HepG2 (cell line): ENCODE results near the gene IL17C. TPM values are rescaled to one million over a fixed set of nuclear protein-coding genes. Genes with fewer than 3 reads are reported as not detected.
A peak's percentile ranks its signal among the peaks of the same experiment; 100 is the strongest.

Experiments
- AGO2 ChIP-seq: fragments of 200-400 bp; formaldehyde crosslinking; optimal IDR thresholded peaks from 2 replicates; pipeline ENCODE3; 2017; ENCODE audit warnings: mild to moderate bottlenecking, low read depth, low read length, moderate library complexity
- CCAR2 ChIP-seq: fragments of 200-400 bp; formaldehyde crosslinking; optimal IDR thresholded peaks from 2 replicates; pipeline ENCODE3; 2018; ENCODE audit warnings: low read depth, mild to moderate bottlenecking, low read length, moderate library complexity
- DBP ChIP-seq: sonication (generic); formaldehyde crosslinking; IDR thresholded peaks from 2 replicates; pipeline ENCODE4 v1.4.0; 2020; ENCODE audit warnings: missing genetic modification reagents; ENCODE audit errors: not compliant biosample characterization
- HDAC1 ChIP-seq: sonication (generic); formaldehyde crosslinking; IDR thresholded peaks from 2 replicates; pipeline ENCODE4 v1.5.1; 2020; ENCODE audit warnings: mild to moderate bottlenecking, missing genetic modification reagents
- HMGA1 ChIP-seq: sonication (generic); formaldehyde crosslinking; conservative IDR thresholded peaks from 2 replicates; pipeline ENCODE4 v1.4.0; 2020; ENCODE audit warnings: missing genetic modification reagents
- HMGXB3 ChIP-seq: sonication (generic); formaldehyde crosslinking; IDR thresholded peaks from 2 replicates; pipeline ENCODE4 v1.4.0; 2020; ENCODE audit warnings: missing genetic modification reagents, borderline replicate concordance
- JARID2 ChIP-seq: sonication (generic); formaldehyde crosslinking; IDR thresholded peaks from 2 replicates; pipeline ENCODE4 v1.8.1; 2023; ENCODE audit warnings: missing genetic modification reagents, inconsistent platforms; ENCODE audit not compliant: insufficient replicate concordance
- KLF16 ChIP-seq, 2 experiments: sonication (generic) in 1 of 2; formaldehyde crosslinking in 1 of 2; IDR thresholded peaks; 2 replicates each; pipeline versions ENCODE4 v1.6.1 to v1.8.0; 2016 to 2023; ENCODE audit warnings: missing genetic modification reagents in 2 of 2, missing compliant biosample characterization in 1 of 2
- MXD1 ChIP-seq: sonication (generic); formaldehyde crosslinking; IDR thresholded peaks from 2 replicates; pipeline ENCODE4 v1.4.0; 2020; ENCODE audit warnings: mild to moderate bottlenecking, missing genetic modification reagents
- NFKB2 ChIP-seq: sonication (generic); formaldehyde crosslinking; IDR thresholded peaks from 2 replicates; pipeline ENCODE4 v1.4.0; 2020; ENCODE audit warnings: missing genetic modification reagents, borderline replicate concordance
- RBM39 ChIP-seq: fragments of 200-400 bp; formaldehyde crosslinking; IDR thresholded peaks from one replicate; pipeline ENCODE4 v1.6.1; 2018; ENCODE audit warnings: antibody characterized with exemption, mild to moderate bottlenecking, low read depth, low read length; ENCODE audit not compliant: poor library complexity, severe bottlenecking
- REXO4 ChIP-seq: sonication (generic); formaldehyde crosslinking; IDR thresholded peaks from 2 replicates; pipeline ENCODE4 v1.8.0; 2022; ENCODE audit warnings: missing genetic modification reagents, mild to moderate bottlenecking, borderline replicate concordance
- RXRB ChIP-seq: IDR thresholded peaks from 2 replicates; pipeline ENCODE4 v1.6.1; 2016; ENCODE audit warnings: borderline replicate concordance, missing genetic modification reagents, missing compliant biosample characterization
- ZC3H4 ChIP-seq: sonication (generic); formaldehyde crosslinking; IDR thresholded peaks from 2 replicates; pipeline ENCODE4 v1.4.0; 2020; ENCODE audit warnings: missing genetic modification reagents, borderline replicate concordance
- ZFX ChIP-seq: sonication (generic); formaldehyde crosslinking; IDR thresholded peaks from 2 replicates; pipeline ENCODE4 v1.4.0; 2020; ENCODE audit warnings: mild to moderate bottlenecking, low read depth, missing genetic modification reagents, moderate library complexity
- ZNF768 ChIP-seq: sonication (generic); formaldehyde crosslinking; IDR thresholded peaks from 2 replicates; pipeline ENCODE4 v1.4.0; 2020; ENCODE audit warnings: missing genetic modification reagents
- ZNF780A ChIP-seq: sonication (generic); formaldehyde crosslinking; IDR thresholded peaks from 2 replicates; pipeline ENCODE4 v1.8.0; 2022; ENCODE audit warnings: mild to moderate bottlenecking, missing genetic modification reagents, moderate library complexity
- polyA plus RNA-seq, 8 experiments: library from polyadenylated mRNA; depleted of rRNA in 3 of 8; stranded (reverse) in 7 of 8; unstranded in 1 of 8; fragments of >200 nt; fragmentation: Illumina TruSeq in 4 of 8; extraction: Trizol in 4 of 8; gene quantifications; 2 replicates each; pipeline versions ENCODE4 v1.2.1 to v1.2.3, GENCODE V29; 2011 to 2016; ENCODE audit warnings: low read depth in 4 of 8, missing spikeins in 1 of 8, mixed read lengths in 1 of 8; ENCODE audit not compliant: insufficient read depth in 1 of 8
- total RNA-seq, 5 experiments: library from RNA; depleted of rRNA; stranded (reverse); fragments of >200 nt; fragmentation: Illumina TruSeq; extraction: Trizol; gene quantifications; 2 replicates each; pipeline ENCODE4 v1.2.3, GENCODE V29; 2016; ENCODE audit warnings: low read depth in 1 of 5
- TF ChIP-seq, protein P1 (sequence below): sonication (generic); formaldehyde crosslinking; IDR thresholded peaks from 2 replicates; pipeline ENCODE4 v1.4.0; 2020; ENCODE audit warnings: missing genetic modification reagents
- TF ChIP-seq, protein P2 (sequence below), 2 experiments: fragments of 450-650 bp in 1 of 2; sonication (generic) in 1 of 2; formaldehyde crosslinking; IDR thresholded peaks; 2 replicates each; pipeline versions ENCODE4 v1.5.0 to v1.8.0; 2020 to 2022; ENCODE audit warnings: mild to moderate bottlenecking in 1 of 2, missing genetic modification reagents in 1 of 2

The IL17C gene
- total and polyA plus RNA-seq, 2 of the 13 experiments (the other 11 are each of a cell fraction or from before 2014, with no cell fraction given) = not detected

DNA sequence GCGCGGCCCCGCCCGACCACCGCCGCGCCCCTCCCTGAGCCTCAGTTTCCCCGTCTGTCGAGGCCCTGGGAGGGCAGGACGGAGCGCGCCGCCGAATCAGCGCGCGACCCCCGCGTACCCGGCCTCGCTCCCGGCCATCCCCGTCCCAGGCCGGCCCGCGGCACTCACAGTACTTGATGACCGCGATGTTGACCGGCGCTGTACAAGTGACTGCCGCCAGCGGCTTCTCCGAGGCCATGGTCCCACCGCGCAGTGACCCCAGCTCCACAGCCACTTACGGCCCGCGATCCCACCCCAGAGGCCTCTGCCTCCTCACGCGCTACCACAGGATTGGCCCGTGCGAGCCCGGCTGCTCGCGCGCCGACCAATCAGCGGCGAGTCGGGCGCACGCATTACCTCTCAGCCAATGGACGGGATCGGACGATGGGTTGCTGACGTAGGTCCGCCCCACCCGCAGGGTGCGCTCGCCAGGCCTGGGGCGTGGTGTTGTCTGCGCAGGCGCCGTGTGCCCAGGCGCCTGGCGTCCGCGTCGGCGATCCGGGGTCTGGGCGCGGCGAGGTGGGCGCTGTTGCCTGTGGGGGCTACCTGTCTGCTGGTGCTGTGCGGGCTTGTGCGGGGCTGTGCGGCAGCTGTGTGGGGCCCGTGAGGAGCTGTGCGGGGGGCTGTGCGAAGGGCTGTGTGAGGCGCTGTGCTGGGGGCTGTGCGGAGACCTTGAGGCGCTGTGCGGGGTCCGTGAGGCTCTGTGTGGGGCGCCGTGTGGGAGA, 24.7 kb downstream of the IL17C start, which contains the start of gene MVD (continued):
- peak; percentile 68 for TF ChIP-seq ZNF768
- peak; percentile 47; the same call in 1 of the 2 replicates for TF ChIP-seq ZC3H4 (CRISPR knock-in tag)
- peak; percentile 95 for TF ChIP-seq HDAC1 (CRISPR knock-in tag)
- peak; percentile 95 for TF ChIP-seq HMGXB3 (CRISPR knock-in tag)
- TF ChIP-seq, protein P1, sequence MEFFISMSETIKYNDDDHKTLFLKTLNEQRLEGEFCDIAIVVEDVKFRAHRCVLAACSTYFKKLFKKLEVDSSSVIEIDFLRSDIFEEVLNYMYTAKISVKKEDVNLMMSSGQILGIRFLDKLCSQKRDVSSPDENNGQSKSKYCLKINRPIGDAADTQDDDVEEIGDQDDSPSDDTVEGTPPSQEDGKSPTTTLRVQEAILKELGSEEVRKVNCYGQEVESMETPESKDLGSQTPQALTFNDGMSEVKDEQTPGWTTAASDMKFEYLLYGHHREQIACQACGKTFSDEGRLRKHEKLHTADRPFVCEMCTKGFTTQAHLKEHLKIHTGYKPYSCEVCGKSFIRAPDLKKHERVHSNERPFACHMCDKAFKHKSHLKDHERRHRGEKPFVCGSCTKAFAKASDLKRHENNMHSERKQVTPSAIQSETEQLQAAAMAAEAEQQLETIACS (CRISPR knock-in tag) = peak; percentile 64
- peak; percentile 76 for TF ChIP-seq RXRB (CRISPR knock-in tag)
- TF ChIP-seq, protein P2, sequence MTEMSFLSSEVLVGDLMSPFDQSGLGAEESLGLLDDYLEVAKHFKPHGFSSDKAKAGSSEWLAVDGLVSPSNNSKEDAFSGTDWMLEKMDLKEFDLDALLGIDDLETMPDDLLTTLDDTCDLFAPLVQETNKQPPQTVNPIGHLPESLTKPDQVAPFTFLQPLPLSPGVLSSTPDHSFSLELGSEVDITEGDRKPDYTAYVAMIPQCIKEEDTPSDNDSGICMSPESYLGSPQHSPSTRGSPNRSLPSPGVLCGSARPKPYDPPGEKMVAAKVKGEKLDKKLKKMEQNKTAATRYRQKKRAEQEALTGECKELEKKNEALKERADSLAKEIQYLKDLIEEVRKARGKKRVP (CRISPR knock-in tag; IDR thresholded peaks at IDR 0.05) = peak in 1 of 2 experiments; percentile 11; a peak in 1 of 4 replicates
- peak; percentile 24 for TF ChIP-seq RBM39
- TF ChIP-seq AGO2 = peak; percentile 85
- TF ChIP-seq JARID2 (CRISPR knock-in tag) = no peak
- no peak for TF ChIP-seq HMGA1 (CRISPR knock-in tag)
- TF ChIP-seq NFKB2 (CRISPR knock-in tag) = no peak
- no peak for TF ChIP-seq CCAR2
- 0 out of 2 replicates have a peak, but pooled peaks have one; percentile 23 for TF ChIP-seq REXO4 (CRISPR knock-in tag)
- no peak for TF ChIP-seq DBP (CRISPR knock-in tag)
- TF ChIP-seq ZNF780A (CRISPR knock-in tag) = no peak; the same call in 1 of the 2 replicates
- peak; percentile 83 for TF ChIP-seq MXD1 (CRISPR knock-in tag)
- TF ChIP-seq KLF16 (CRISPR knock-in tag; IDR thresholded peaks at IDR 0.05) = peak in 1 of 2 experiments; percentile 89; a peak in 1 of 4 replicates
- TF ChIP-seq ZFX = peak; percentile 93
